ENCODE results near the gene PRAF2. TPM values are rescaled to one million over a fixed set of nuclear protein-coding genes. Genes with fewer than 3 reads are reported as not detected.

Gene PRAF2, protein sequence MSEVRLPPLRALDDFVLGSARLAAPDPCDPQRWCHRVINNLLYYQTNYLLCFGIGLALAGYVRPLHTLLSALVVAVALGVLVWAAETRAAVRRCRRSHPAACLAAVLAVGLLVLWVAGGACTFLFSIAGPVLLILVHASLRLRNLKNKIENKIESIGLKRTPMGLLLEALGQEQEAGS
- 4.6 and 4.9 TPM in 2 replicates for total RNA-seq

DNA sequence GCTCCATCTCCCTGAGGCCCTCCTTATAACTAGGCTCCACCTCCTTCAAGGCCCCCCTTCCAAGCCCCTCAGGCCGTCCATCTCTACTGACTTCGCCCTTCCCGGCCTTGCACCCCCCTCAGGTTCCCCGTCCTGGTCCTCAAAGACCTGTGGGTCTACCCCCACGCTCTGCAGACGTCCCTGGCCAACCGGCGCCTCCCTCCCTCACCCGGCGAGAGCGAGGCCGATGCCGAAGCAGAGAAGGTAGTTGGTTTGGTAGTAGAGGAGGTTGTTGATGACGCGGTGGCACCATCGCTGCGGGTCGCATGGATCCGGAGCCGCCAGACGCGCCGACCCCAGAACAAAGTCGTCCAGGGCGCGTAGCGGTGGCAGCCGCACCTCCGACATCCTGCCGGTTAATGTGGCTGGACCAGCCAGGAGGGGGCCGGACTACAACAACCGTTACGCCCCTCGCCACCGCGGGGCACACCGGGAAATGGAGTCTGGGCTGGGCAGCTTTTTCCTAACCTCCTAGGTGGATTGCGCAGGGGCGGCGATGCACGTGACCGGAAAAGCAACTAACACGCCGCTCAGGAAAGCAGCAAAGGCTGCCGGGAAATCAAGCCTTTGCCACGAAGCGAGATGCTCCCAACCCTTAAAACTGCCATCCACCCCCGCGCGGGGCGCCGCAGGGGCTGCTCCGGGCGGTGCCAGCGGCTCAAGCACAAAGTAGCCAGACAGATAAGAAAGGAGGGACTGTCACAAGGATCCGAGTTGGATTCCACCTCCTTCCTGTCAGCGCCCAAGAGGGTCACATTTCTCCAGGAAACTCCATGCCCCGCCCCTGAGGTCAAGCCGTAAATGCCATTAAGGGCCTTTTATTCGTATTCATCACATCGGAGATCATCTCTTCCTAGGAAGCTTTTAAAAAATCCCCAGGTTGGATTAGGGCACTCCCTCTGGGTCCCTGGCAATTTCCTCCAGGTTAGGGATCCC, at the start of gene PRAF2:
Gene PRAF2 (minus strand): TSS at position 402 of the 975 bp plus-strand sequence. CDS start 15 bp downstream, at position 387.

DNA sequence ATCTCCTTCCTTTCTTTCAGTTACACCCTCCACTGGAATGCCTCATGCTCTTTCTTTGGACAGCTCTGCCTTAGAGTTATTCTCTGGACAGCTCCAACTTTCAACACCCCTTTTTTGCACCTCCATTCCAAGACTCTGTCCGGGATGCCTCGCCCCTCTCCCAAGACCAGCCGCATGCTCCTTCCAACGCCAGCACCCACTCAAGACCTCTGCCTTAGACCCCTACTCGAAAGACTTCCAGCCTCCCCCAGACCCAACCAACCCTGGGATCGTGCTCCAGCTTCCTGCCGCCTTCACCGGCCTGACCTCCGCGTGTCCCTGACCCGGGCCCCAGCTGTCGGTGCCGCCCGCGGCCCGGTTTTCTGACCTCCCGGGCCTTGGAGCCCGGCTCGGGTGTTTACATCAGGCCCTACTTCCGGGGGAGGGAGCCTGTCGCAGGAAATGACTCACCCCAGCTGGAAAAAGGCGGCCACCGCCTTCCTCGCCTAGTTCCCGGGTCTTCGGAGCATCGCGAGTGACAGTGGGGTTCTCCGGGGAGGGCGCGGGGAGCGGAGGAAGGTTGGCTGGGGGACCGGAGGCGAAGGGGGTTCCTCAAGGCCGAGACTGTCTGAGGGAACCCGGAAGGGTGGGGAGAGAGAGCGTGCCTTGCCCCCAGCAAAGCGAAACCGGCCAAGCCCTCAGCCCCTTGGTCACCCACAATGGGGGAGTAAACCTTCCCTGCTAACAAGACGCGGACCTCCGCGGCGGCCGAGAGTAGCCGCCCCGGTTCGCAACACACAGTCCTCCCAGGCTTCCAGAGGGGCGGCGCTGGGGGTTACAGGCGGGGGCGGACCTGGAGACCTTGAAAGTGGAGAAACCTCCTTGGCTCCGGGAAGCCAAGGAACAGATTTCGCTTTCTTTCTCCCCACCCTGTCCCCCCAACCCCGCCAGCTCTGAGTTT, 6.0 kb upstream of the PRAF2 start, which contains the start of gene WDR45:
Gene WDR45 (minus strand): TSS at position 399 of the 940 bp plus-strand sequence. CDS start 1,792 bp downstream, outside the sequence.

DNA sequence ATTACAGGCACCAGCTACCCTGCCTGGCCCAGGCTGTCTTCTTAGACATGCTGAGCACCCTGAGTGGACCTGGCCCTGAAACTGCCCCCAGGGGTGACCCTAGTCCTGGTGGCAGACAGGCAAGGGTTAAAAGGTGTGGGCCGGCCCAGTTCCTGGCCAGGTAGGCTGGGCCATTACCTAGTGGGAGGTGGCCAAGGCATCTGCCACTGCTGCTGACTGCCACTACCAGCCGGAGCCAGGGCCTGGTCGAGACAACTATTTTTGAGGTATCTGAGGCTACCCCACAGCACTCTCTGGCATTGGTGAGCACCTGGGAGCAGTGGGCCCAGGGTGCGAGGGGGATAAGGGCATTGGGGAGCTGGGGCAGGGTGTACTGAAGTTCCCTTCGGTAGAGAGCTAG, 15.0 kb downstream of the PRAF2 start, which contains the start of gene CCDC120:
Gene CCDC120 (plus strand): TSS at position 206 of the 400 bp plus-strand sequence. CDS start 3,043 bp downstream, outside the sequence.

DNA sequence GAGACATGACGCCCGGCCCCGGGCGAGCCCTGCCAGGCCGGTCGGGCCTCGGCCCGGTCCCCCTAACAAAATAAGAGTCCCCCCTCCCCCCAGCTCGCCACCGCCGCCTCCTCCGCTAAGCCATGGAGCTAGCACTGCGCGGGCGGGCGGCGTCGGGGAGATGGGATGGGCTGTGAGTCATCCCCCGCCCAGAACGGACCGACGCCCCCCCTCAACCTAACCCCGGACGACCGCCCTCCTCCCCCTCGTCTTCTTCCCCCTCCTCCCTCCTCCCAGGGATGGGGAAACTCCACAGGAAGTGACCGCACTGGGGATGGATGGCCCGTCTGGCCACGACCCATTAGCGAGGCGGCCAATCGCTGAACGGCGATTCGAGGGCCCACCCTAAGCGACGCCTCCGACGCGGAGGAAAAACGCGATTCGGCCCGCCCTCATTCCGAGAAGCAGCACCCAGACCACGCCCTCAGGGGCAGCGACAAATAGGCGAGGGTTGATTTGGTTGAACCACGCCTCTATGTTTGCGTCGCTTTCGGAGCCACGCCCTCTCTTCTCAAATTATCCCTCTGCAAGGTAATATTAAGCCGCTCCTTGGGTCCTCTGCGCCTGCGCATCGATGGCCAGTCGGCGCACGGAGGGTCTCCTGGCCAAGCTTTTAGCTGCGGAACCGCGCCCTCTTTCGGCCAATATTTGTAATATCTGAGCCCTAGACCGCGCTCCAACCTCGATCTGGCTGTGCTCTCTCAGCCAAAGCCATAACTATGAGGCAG, 30.4 kb downstream of the PRAF2 start, which contains the start of gene TFE3:
Gene TFE3 (minus strand): TSS at position 138 of the 767 bp plus-strand sequence. CDS start 131 bp downstream, at position 7.

Other genes with a start within 250 kb of the PRAF2 start
- gene ERAS, start 247.5 kb downstream of the PRAF2 start, total RNA-seq, result not detected in 2 replicates
- 0.21 and 2.9 TPM in 2 replicates for gene PCSK1N, start 238.4 kb downstream of the PRAF2 start, total RNA-seq
- 52.1 and 53.1 TPM in 2 replicates for gene TIMM17B, start 176.2 kb downstream of the PRAF2 start, total RNA-seq
- 39.9 and 47.7 TPM in 2 replicates for gene PQBP1, start 176.1 kb downstream of the PRAF2 start, total RNA-seq
- 16.8 and 28.0 TPM in 2 replicates for gene SLC35A2, start 162.4 kb downstream of the PRAF2 start, total RNA-seq
- 11.3 and 12.0 TPM in 2 replicates for gene PIM2, start 155.0 kb downstream of the PRAF2 start, total RNA-seq
- 21.9 and 22.6 TPM in 2 replicates for gene OTUD5, start 116.4 kb downstream of the PRAF2 start, total RNA-seq
- gene KCND1, start 102.2 kb downstream of the PRAF2 start, total RNA-seq, result 0.43 and 0.48 TPM in 2 replicates
- 12.4 and 23.4 TPM in 2 replicates for gene GRIPAP1, start 71.7 kb downstream of the PRAF2 start, total RNA-seq
- 11.1 and 28.4 TPM in 2 replicates for gene TFE3, start 30.6 kb downstream of the PRAF2 start, total RNA-seq
- gene CCDC120, start 15.0 kb downstream of the PRAF2 start, total RNA-seq, result 1.2 and 1.3 TPM in 2 replicates
- gene WDR45, start 5.9 kb upstream of the PRAF2 start, total RNA-seq, result 33.0 and 37.4 TPM in 2 replicates
- gene GPKOW, start 49.7 kb upstream of the PRAF2 start, total RNA-seq, result 17.1 and 22.2 TPM in 2 replicates
- 3.0 and 4.1 TPM in 2 replicates for gene MAGIX, start 88.8 kb upstream of the PRAF2 start, total RNA-seq
- 14.7 and 24.3 TPM in 2 replicates for gene PLP2, start 97.9 kb upstream of the PRAF2 start, total RNA-seq
- 16.4 and 28.1 TPM in 2 replicates for gene PRICKLE3, start 112.4 kb upstream of the PRAF2 start, total RNA-seq
- not detected in 2 replicates for gene SYP, start 126.2 kb upstream of the PRAF2 start, total RNA-seq
- gene CACNA1F, start 159.3 kb upstream of the PRAF2 start, total RNA-seq, result 0.21 TPM in 1 of 2 replicates, not detected in the other
- 12.4 and 16.1 TPM in 2 replicates for gene CCDC22, start 161.5 kb upstream of the PRAF2 start, total RNA-seq
- gene FOXP3, start 190.7 kb upstream of the PRAF2 start, total RNA-seq, result under 0.01 TPM in 1 of 2 replicates, not detected in the other
- gene PPP1R3F, start 195.8 kb upstream of the PRAF2 start, total RNA-seq, result 3.2 and 5.5 TPM in 2 replicates
- not detected in 2 replicates for gene GAGE10, start 229.6 kb upstream of the PRAF2 start, total RNA-seq
- not detected in 2 replicates for gene GAGE12J, start 248.0 kb upstream of the PRAF2 start, total RNA-seq